Natural killer cell (primary cell): ENCODE measurements around the gene FRAT1. TPM values are rescaled to one million over a fixed set of nuclear protein-coding genes. Genes with fewer than 3 reads are reported as not detected.

Source experiments
- ATAC-seq, 3 donors: fragments of 150-1000 bp in 2 of 3; fragments of 200-7000 bp in 1 of 3; cut with Tn5 transposase; 1 replicate in 1 of 3; 2 replicates in 2 of 3; pipeline ENCODE4 v1.10.0; 2021; ENCODE audit warnings: mild to moderate bottlenecking in 2 of 3, moderate library complexity in 2 of 3
- DNase-seq, 2 donors: peaks; one replicate each; pipeline versions ENCODE4 v3.0.0 to v3.0.0-alpha.2; 2013 to 2021; ENCODE audit warnings: mixed read lengths in 1 of 2
- H3K27ac ChIP-seq: one replicate; pipeline ENCODE4 v1.5.1; 2013; ENCODE audit warnings: mild to moderate bottlenecking, low read length
- H3K27me3 ChIP-seq: one replicate; pipeline ENCODE4 v1.6.1; 2013; ENCODE audit warnings: low read length; ENCODE audit not compliant: control insufficient read depth, insufficient read depth
- H3K36me3 ChIP-seq: one replicate; pipeline ENCODE4 v1.6.1; 2013; ENCODE audit warnings: low read length; ENCODE audit not compliant: control insufficient read depth, insufficient read depth
- H3K4me1 ChIP-seq: one replicate; pipeline ENCODE4 v1.6.1; 2013; ENCODE audit warnings: low read length; ENCODE audit not compliant: control insufficient read depth, insufficient read depth
- H3K4me3 ChIP-seq: one replicate; pipeline ENCODE4 v1.5.1; 2013; ENCODE audit warnings: low read length
- H3K9me3 ChIP-seq: one replicate; pipeline ENCODE4 v1.6.1; 2013; ENCODE audit warnings: low read length; ENCODE audit not compliant: control insufficient read depth, insufficient read depth
- H3K27ac Mint-ChIP-seq, 2 donors: one replicate each; pipeline ENCODE4 v1.8.0; 2022; ENCODE audit warnings: mild to moderate bottlenecking in 2 of 2, mixed read lengths in 2 of 2, moderate library complexity in 1 of 2
- H3K27me3 Mint-ChIP-seq, 2 donors: one replicate each; pipeline ENCODE4 v1.8.0; 2022; ENCODE audit warnings: low read depth in 2 of 2, mixed read lengths in 2 of 2
- H3K36me3 Mint-ChIP-seq: one replicate; pipeline ENCODE4 v1.8.0; 2022; ENCODE audit warnings: mixed read lengths
- H3K4me1 Mint-ChIP-seq, 2 donors: one replicate each; pipeline ENCODE4 v1.8.0; 2022; ENCODE audit warnings: mixed read lengths in 2 of 2
- H3K4me3 Mint-ChIP-seq: one replicate; pipeline ENCODE4 v1.8.0; 2022; ENCODE audit warnings: mild to moderate bottlenecking, moderate library complexity, mixed read lengths
- H3K9me3 Mint-ChIP-seq, 2 donors: one replicate each; pipeline ENCODE4 v1.8.0; 2022; ENCODE audit warnings: mixed read lengths in 2 of 2
- CTCF ChIP-seq: fragments of 200-600 bp; IDR thresholded peaks from one replicate; pipeline ENCODE4 v1.8.0; 2022; ENCODE audit warnings: antibody characterized with exemption
- WGBS: methylation state at CpG from one replicate; pipeline ENCODE4 v1.1.7; 2013; ENCODE audit warnings: missing lambda C conversion rate; ENCODE audit not compliant: insufficient coverage; 5-methylcytosine and 5-hydroxymethylcytosine counted together
- intact Hi-C: fragments of 100-400 bp; cut with micrococcal nuclease; formaldehyde crosslinking; loops from one replicate; pipeline ENCODE4 v1.14.2; 2022
- total RNA-seq, 4 donors: library from RNA; stranded (reverse); fragments of 120-200 nt in 1 of 4; gene quantifications; one replicate each; pipeline versions ENCODE4 v1.2.3 to v1.2.4, GENCODE V29; 2013 to 2022

The FRAT1 gene
- total RNA-seq, 3 donors from 2014 or later (not counting 1 experiment from before 2014, with no cell fraction given) = 26.0 to 45.0 (median 32.1) TPM

GRCh38 chr10:97349752-97350513 is 30.9 kb downstream of the FRAT1 start:
- Histone ChIP-seq H3K36me3 (no peaks in the 10 kb centered on the region), H3K27me3 (no peaks in the 10 kb centered on the region), H3K27ac (no peak overlapping the region), H3K4me1 (peaks cover under 1% of the 10 kb centered on the region), H3K4me3 (no peak overlapping the region), H3K9me3 (no peaks in the 10 kb centered on the region)
- ATAC-seq (no peak), DNase-seq (no peak)
- WGBS = 90% methylated on average over 11 of the region's 12 CpGs
- no peaks in the 10 kb centered on the region for H3K36me3 Mint-ChIP-seq
- no peak overlapping the region for H3K4me3 Mint-ChIP-seq
- H3K9me3 Mint-ChIP-seq = no peaks in the 10 kb centered on the region
- no peak overlapping the region for H3K27ac Mint-ChIP-seq
- H3K27me3 Mint-ChIP-seq = no peaks in the 10 kb centered on the region
- intact Hi-C loops = no loop called here
- no peak for TF ChIP-seq CTCF
- no peaks in the 10 kb centered on the region for H3K4me1 Mint-ChIP-seq

- no peak overlapping the region for H3K27ac ChIP-seq
- intact Hi-C loops = no loop called here
- H3K4me1 Mint-ChIP-seq = peaks cover 17% of the 10 kb centered on the region in 2 donors
- ATAC-seq (peak in 1 of 3 donors; percentile 35), DNase-seq (no peak)
- TF ChIP-seq CTCF = no peak
- WGBS = 91% methylated on average over 4 of the region's 4 CpGs
- H3K4me3 Mint-ChIP-seq = no peak overlapping the region
- no peaks in the 10 kb centered on the region for H3K9me3 Mint-ChIP-seq
- no peaks in the 10 kb centered on the region for H3K27me3 Mint-ChIP-seq
- no peaks in the 10 kb centered on the region for H3K9me3 ChIP-seq
- H3K27ac Mint-ChIP-seq = no peak overlapping the region
- H3K4me3 ChIP-seq = no peak overlapping the region
- H3K27me3 ChIP-seq = no peaks in the 10 kb centered on the region
- no peaks in the 10 kb centered on the region for H3K36me3 Mint-ChIP-seq
- peaks cover 24% of the 10 kb centered on the region for H3K4me1 ChIP-seq
- H3K36me3 ChIP-seq = no peaks in the 10 kb centered on the region
These were observed 34.9 kb downstream of the FRAT1 start for GRCh38 chr10:97353945-97354344.

GRCh38 chr10:97355571-97355975 is 36.5 kb downstream of the FRAT1 start:
- no peaks in the 10 kb centered on the region for H3K27me3 Mint-ChIP-seq
- no peak for ATAC-seq
- Histone ChIP-seq H3K4me1 (peaks cover 24% of the 10 kb centered on the region), H3K4me3 (no peak overlapping the region), H3K9me3 (no peaks in the 10 kb centered on the region), H3K27ac (peak overlapping the region; percentile 62), H3K36me3 (no peaks in the 10 kb centered on the region), H3K27me3 (no peaks in the 10 kb centered on the region)
- no peaks in the 10 kb centered on the region for H3K36me3 Mint-ChIP-seq
- intact Hi-C loops = no loop called here
- peak overlapping the region; percentile 64 for H3K4me3 Mint-ChIP-seq
- H3K9me3 Mint-ChIP-seq = no peaks in the 10 kb centered on the region
- H3K27ac Mint-ChIP-seq = peak overlapping the region; percentile 82 to 89
- peaks cover 17% of the 10 kb centered on the region in 2 donors for H3K4me1 Mint-ChIP-seq
- peak in 1 of 2 donors; percentile 65 for DNase-seq
- TF ChIP-seq CTCF = no peak
- WGBS = 43% methylated on average over 5 of the region's 5 CpGs
